Measurements from ENCODE around the gene IL1RN. TPM values are rescaled to one million over a fixed set of nuclear protein-coding genes. Genes with fewer than 3 reads are reported as not detected.

IL1RN gene
- total and polyA plus RNA-seq, 2 of the 13 experiments (the other 11 are each of a cell fraction or from before 2014, with no cell fraction given): 21.2 to 101 TPM

- TF ChIP-seq ZXDC (CRISPR knock-in tag; IDR thresholded peaks at IDR 0.05): no peak
- TF ChIP-seq SATB2 (CRISPR knock-in tag; IDR thresholded peaks at IDR 0.05): no peak
- no peak for TF ChIP-seq MXD1 (CRISPR knock-in tag; IDR thresholded peaks at IDR 0.05)
- TF ChIP-seq GPBP1L1 (CRISPR knock-in tag; IDR thresholded peaks at IDR 0.05): no peak
- TF ChIP-seq MXD3 (CRISPR knock-in tag; IDR thresholded peaks at IDR 0.05): no peak
- no peak for TF ChIP-seq ZBTB42 (CRISPR knock-in tag; IDR thresholded peaks at IDR 0.05)
- no peak; the same call in 1 of the 2 replicates for TF ChIP-seq ZNF317 (CRISPR knock-in tag; IDR thresholded peaks at IDR 0.05)
- 0 out of 2 replicates have a peak, but pooled peaks have one; percentile 47 for TF ChIP-seq ZNF136 (CRISPR knock-in tag; IDR thresholded peaks at IDR 0.05; ENCODE audit: low read depth)
- TF ChIP-seq ZBTB10 (CRISPR knock-in tag; IDR thresholded peaks at IDR 0.05; ENCODE audit: borderline replicate concordance): no peak
- no peak for TF ChIP-seq GRHL1 (CRISPR knock-in tag; conservative IDR thresholded peaks at IDR 0.05)
- TF ChIP-seq ZNF724P (CRISPR knock-in tag; IDR thresholded peaks at IDR 0.05; ENCODE audit: borderline replicate concordance): no peak; the same call in 1 of the 2 replicates
- no peak for TF ChIP-seq HMGXB3 (CRISPR knock-in tag; IDR thresholded peaks at IDR 0.05; ENCODE audit: borderline replicate concordance)
- 0 out of 2 replicates have a peak, but pooled peaks have one; percentile 42 for TF ChIP-seq BORCS8-MEF2B (CRISPR knock-in tag; IDR thresholded peaks at IDR 0.05)
These were observed 39.0 kb upstream of the IL1RN start (continued) for GRCh38 chr2:113088213-113088992.
